NOMO-1 (cell line): ENCODE results near the gene LRRC14B.
"Not testable (repeated sequence)": the region's sequence is repeated elsewhere in the genome, so short reads cannot be mapped to it uniquely, and the experiment has no call there.

ENCODE experiments used
- DNase-seq, 2 experiments: peaks; one replicate each; lab custom pipeline; 2025; ENCODE audit not compliant: unreplicated experiment in 2 of 2; lab: John Stamatoyannopoulos, UW

The LRRC14B gene

GRCh38 chr5:190366-191035, 794 bp upstream of the LRRC14B start:
- DNase-seq, result no peak

DNA sequence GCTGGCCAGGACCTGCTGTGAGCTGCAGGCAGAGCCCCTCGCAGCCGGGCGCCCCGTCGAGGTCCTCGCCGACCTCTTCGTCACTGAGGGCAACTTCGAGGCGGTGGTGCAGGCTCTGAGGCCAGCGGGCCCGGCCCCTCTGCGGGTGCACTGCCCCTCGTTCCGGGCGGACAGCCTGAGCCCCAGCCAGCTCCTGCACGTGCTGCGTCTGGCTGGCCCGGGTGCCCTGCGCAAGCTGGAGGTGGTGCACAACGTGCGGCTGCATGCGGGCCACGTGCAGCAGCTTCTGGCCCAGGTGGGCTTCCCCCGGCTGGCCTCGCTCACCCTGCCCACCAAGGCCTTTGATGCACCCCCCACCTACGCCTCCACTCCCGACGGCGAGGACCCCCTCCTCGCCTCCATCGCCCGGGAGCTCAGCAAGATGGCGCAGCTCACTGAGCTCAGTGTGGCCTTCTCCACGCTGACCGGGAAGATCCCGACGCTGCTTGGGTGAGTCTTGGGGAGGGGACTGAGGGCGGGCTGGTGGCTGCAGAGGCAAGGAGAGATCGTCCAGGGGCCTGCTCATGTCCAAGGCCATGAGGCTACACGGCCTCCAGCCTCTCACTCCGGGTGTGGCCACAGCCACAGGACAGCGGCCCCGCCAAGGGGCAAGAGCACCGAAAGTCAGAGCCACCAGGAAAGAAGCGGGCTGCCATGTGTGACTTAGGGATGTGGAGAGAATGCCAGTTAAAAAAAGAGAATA, 825 bp downstream of the LRRC14B start:
- no peak for DNase-seq

- no peak for DNase-seq
These were observed 1.3 kb downstream of the LRRC14B start for GRCh38 chr5:192691-192969.

GRCh38 chr5:192970-193831, 1.9 kb downstream of the LRRC14B start:
- DNase-seq, result no peak

GRCh38 chr5:194102-194501, 2.8 kb downstream of the LRRC14B start:
- DNase-seq, result no peak

DNA sequence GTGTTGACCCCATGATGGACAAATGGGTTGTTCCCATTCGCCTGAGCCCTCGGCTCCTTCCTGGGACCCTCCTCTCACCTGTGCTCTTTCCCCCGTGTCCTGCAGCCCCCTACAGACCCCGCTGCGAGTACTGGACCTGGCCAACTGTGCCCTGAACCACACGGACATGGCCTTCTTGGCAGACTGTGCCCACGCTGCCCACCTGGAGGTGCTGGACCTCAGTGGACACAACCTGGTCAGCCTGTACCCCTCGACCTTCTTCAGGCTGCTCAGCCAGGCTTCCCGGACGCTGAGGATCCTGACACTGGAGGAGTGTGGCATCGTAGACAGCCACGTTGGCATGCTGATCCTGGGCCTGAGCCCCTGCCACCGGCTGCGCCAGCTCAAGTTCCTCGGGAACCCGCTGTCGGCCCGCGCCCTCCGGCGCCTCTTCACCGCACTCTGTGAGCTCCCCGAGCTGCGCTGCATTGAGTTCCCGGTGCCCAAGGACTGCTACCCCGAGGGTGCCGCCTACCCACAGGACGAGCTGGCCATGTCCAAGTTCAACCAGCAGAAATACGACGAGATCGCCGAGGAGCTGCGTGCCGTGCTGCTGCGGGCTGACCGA, 3.4 kb downstream of the LRRC14B start:
- DNase-seq, result no peak

- DNase-seq, result no peak
These were observed 4.3 kb downstream of the LRRC14B start for GRCh38 chr5:195401-196160.

DNA sequence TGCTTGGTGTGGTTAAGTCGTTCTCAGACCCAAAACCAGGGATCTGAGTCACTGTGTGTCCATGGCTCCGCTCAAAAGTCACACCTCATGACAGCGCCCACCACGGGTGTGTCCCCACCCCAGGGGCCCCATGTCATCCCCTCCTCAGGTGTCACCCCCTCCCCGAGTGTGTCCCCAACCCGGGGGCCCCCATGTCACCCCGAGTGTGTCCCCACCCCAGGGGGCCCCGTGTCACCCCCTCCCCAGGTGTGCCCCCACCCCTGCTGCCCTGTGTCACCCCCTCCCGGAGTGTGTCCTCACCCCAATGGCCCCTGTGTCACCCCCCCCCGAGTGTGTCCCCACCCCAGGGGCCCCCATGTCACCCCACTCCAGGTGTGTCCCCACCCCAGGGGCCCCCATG, 5.1 kb downstream of the LRRC14B start:
- DNase-seq, result no peak

DNA sequence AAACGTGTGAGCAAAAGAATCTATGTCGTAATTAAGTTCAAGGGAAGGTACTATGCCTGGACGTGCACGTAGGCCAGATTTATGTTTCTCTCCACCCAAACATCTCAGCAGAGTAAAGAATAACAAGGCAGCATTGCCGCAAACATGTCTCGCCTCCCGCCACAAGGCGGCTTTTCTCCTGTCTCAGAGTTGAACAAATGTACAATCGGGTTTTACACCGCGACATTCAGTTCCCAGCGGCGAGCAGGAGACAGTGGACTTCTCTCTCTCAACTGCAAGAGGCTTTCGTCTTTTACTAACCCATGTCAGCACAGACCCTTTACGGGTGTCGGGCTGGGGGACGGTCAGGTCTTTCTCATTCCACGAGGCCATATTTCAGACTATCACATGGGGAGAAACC, 5.7 kb downstream of the LRRC14B start:
- DNase-seq, result not testable (repeated sequence)

GRCh38 chr5:197892-198489, 6.7 kb downstream of the LRRC14B start:
- DNase-seq, result no peak

- DNase-seq, result no peak
These were observed 7.4 kb downstream of the LRRC14B start for GRCh38 chr5:198516-199196.

DNA sequence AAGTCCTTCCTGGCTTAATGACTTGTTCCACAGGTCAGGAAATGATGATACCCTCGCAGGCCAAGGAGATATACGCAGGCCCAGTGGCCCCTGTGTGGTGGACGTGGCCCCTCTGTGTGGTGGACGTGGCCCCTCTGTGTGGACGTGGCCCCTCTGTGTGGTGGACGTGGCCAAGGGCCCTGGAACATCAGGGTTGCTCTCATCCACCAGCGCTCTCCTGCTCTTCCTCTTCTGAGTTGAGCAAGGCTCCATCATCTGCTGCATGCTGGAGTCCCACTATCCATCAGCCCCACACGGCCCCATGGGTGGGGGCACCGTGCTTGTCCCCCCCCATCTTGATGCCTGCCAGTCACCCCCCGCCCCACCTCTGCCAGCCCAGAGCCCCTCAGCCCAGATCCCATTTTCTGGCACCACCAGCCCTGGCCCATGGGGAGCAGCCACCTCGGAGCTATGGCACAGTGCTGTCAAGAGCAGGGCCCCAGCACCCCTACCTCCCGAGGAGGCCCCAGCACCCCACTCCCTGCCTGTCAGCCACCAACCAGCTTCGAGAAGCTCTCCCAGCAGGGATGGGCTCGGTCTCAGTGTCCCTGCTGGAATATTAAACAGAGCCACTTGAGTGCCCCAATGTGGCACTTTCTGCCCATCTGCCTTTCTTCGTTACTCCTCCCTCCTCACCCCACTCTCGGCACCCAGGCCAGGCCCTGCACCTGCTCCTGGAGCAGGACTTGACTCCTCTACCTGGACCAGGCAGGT, 8.1 kb downstream of the LRRC14B start:
- DNase-seq, result no peak

GRCh38 chr5:199950-200645, 8.8 kb downstream of the LRRC14B start:
- no peak for DNase-seq

- no peak for DNase-seq
These were observed 9.7 kb downstream of the LRRC14B start for GRCh38 chr5:200985-201384.

- DNase-seq, result no peak
These were observed 10.4 kb downstream of the LRRC14B start for GRCh38 chr5:201672-202071.

- no peak for DNase-seq
These were observed 12.1 kb downstream of the LRRC14B start for GRCh38 chr5:203246-203930.

DNA sequence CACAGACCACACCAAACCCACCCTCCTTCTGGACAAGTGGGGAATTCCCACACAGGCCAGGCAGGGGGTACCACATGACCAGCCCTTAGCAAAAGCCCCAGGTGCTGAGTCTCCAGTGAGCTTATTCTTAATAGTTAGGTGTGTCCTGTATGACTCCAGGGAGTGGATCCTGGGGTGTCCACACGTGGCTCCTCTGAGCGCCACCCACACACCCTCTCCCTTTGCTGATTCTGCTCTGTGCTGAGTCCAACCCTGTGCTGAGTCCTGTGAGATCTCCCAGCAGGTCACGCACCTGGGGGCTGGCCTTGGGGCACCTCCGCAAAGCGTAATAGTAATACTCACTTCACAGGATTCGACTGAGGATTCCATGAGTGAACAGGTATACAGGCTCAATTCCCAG, 12.7 kb downstream of the LRRC14B start:
- DNase-seq, result no peak

GRCh38 chr5:204462-204861, 13.2 kb downstream of the LRRC14B start:
- no peak for DNase-seq
